Neural cell (in vitro differentiated cells): Measurements from ENCODE around the gene CADPS2. TPM values are rescaled to one million over a fixed set of nuclear protein-coding genes. Genes with fewer than 3 reads are reported as not detected.

ENCODE experiments used
- H2AFZ ChIP-seq: fragments of 200-600, 300-800 bp; sonication (generic), shearing (Covaris generic); 2 replicates; pipeline ENCODE4 v1.6.0; 2014; ENCODE audit warnings: low read depth, mild to moderate bottlenecking, antibody characterized with exemption, low read length, moderate library complexity
- H3F3A ChIP-seq: fragments of 200-600 bp; shearing (Covaris generic); 2 replicates; pipeline ENCODE4 v1.6.1; 2016; ENCODE audit warnings: mild to moderate bottlenecking, moderate library complexity, mixed read lengths, antibody characterized with exemption, low read length; ENCODE audit not compliant: insufficient read depth, poor library complexity, severe bottlenecking
- H3K27ac ChIP-seq: fragments of 200-600, 300-800 bp; sonication (generic), shearing (Covaris generic); 2 replicates; pipeline ENCODE4 v1.5.1; 2014; ENCODE audit warnings: mild to moderate bottlenecking, low read length, moderate library complexity
- H3K27me3 ChIP-seq: fragments of 300-800, 200-600 bp; sonication (generic), shearing (Covaris generic); 2 replicates; pipeline ENCODE4 v1.6.0; 2014; ENCODE audit warnings: mild to moderate bottlenecking, low read depth, low read length, moderate library complexity; ENCODE audit not compliant: insufficient read depth
- H3K36me3 ChIP-seq: fragments of 300-800, 200-600 bp; sonication (generic), shearing (Covaris generic); 2 replicates; pipeline ENCODE4 v1.5.1; 2014; ENCODE audit warnings: mild to moderate bottlenecking, antibody characterized with exemption, low read length, moderate library complexity; ENCODE audit not compliant: insufficient read depth
- H3K4me2 ChIP-seq: fragments of 300-800, 200-600 bp; sonication (generic), shearing (Covaris generic); 2 replicates; pipeline ENCODE4 v1.6.0; 2014; ENCODE audit warnings: mild to moderate bottlenecking, low read length
- H3K4me3 ChIP-seq: fragments of 300-800, 200-600 bp; sonication (generic), shearing (Covaris generic); 2 replicates; pipeline ENCODE4 v1.5.1; 2014; ENCODE audit warnings: mild to moderate bottlenecking, low read length, moderate library complexity
- H3K79me2 ChIP-seq: fragments of 200-600 bp; shearing (Covaris generic); replicated peaks from 2 replicates; pipeline ENCODE4 v1.6.0; 2014; ENCODE audit warnings: mild to moderate bottlenecking, low read length, moderate library complexity; ENCODE audit not compliant: insufficient read depth
- H3K9ac ChIP-seq: fragments of 300-800, 200-600 bp; sonication (generic), shearing (Covaris generic); 2 replicates; pipeline ENCODE4 v1.6.1; 2016; ENCODE audit warnings: mild to moderate bottlenecking, low read length, mixed read lengths
- H3K9me2 ChIP-seq: fragments of 200-600 bp; shearing (Covaris generic); 2 replicates; pipeline ENCODE4 v1.6.1; 2016; ENCODE audit warnings: mild to moderate bottlenecking, low read length, mixed read lengths; ENCODE audit not compliant: insufficient read depth
- H3K9me3 ChIP-seq: fragments of 200-600, 300-800 bp; sonication (generic), shearing (Covaris generic); 2 replicates; pipeline ENCODE4 v1.6.1; 2016; ENCODE audit warnings: mild to moderate bottlenecking, mixed run types, low read length, moderate library complexity, mixed read lengths
- H4K20me1 ChIP-seq: fragments of 200-600 bp; shearing (Covaris generic); 2 replicates; pipeline ENCODE4 v1.6.1; 2016; ENCODE audit warnings: mild to moderate bottlenecking, mixed run types; ENCODE audit not compliant: insufficient read depth
- CTCF ChIP-seq: fragments of 450-650 bp; IDR thresholded peaks from 2 replicates; pipeline ENCODE4 v1.5.1; 2014; ENCODE audit warnings: antibody characterized with exemption, mild to moderate bottlenecking, moderate library complexity; ENCODE audit not compliant: poor library complexity, severe bottlenecking
- EP300 ChIP-seq: fragments of 450-650 bp; conservative IDR thresholded peaks from 2 replicates; pipeline ENCODE4 v1.6.1; 2014; ENCODE audit warnings: antibody characterized with exemption, mild to moderate bottlenecking, moderate library complexity; ENCODE audit not compliant: poor library complexity, severe bottlenecking
- EZH2 ChIP-seq: fragments of 200-600, 300-800 bp; shearing (Covaris generic), sonication (generic); IDR thresholded peaks from 2 replicates; pipeline ENCODE4 v1.6.1; 2014; ENCODE audit warnings: antibody characterized with exemption, low read length, borderline replicate concordance, mild to moderate bottlenecking; ENCODE audit not compliant: insufficient read depth, poor library complexity, severe bottlenecking
- MXI1 ChIP-seq: fragments of 450-650 bp; conservative IDR thresholded peaks from 2 replicates; pipeline ENCODE4 v1.6.1; 2014; ENCODE audit warnings: antibody characterized with exemption, mild to moderate bottlenecking; ENCODE audit not compliant: poor library complexity, severe bottlenecking
- POLR2AphosphoS5 ChIP-seq: IDR thresholded peaks from 2 replicates; pipeline ENCODE4 v1.6.1; 2012
- RAD21 ChIP-seq: fragments of 450-650 bp; conservative IDR thresholded peaks from 2 replicates; pipeline ENCODE4 v1.6.1; 2014; ENCODE audit warnings: antibody characterized with exemption, mild to moderate bottlenecking, moderate library complexity
- REST ChIP-seq: IDR thresholded peaks from 2 replicates; pipeline ENCODE4 v1.6.1; 2012; ENCODE audit warnings: borderline replicate concordance
- SMC3 ChIP-seq: fragments of 450-650 bp; conservative IDR thresholded peaks from 2 replicates; pipeline ENCODE4 v1.6.1; 2014; ENCODE audit warnings: antibody characterized with exemption, mild to moderate bottlenecking, moderate library complexity; ENCODE audit not compliant: poor library complexity
- TAF1 ChIP-seq: IDR thresholded peaks from 2 replicates; pipeline ENCODE4 v1.6.1; 2012; ENCODE audit warnings: low read depth
- polyA plus RNA-seq: library from polyadenylated mRNA; depleted of rRNA; stranded (reverse); fragments of >200 nt; gene quantifications from 2 replicates; pipeline ENCODE4 v1.2.3, GENCODE V29; 2014

CADPS2 gene
- polyA plus RNA-seq, 1 donor from 2014 or later: 5.9 TPM

- TF ChIP-seq MXI1 (no peak), EP300 (no peak), CTCF (no peak), RAD21 (no peak), EZH2 (no peak), SMC3 (no peak), TAF1 (no peak), REST (no peak), POLR2AphosphoS5 (no peak)
- Histone ChIP-seq H3K9me2 (no peaks in the 10 kb centered on the region), H3K9ac (no peak overlapping the region)
Observed at GRCh38 chr7:122394512-122394911, 491.7 kb downstream of the CADPS2 start.

GRCh38 chr7:122384528-122384927 lies 501.7 kb downstream of the CADPS2 start:
- H2AFZ ChIP-seq: no peak overlapping the region
- TF ChIP-seq POLR2AphosphoS5 (no peak), TAF1 (no peak)
- no peaks in the 10 kb centered on the region for H4K20me1 ChIP-seq
- H3K27me3 ChIP-seq: no peaks in the 10 kb centered on the region
- no peak overlapping the region for H3K4me3 ChIP-seq
- H3K9me2 ChIP-seq: no peaks in the 10 kb centered on the region
- no peaks in the 10 kb centered on the region for H3K9me3 ChIP-seq
- no peaks in the 10 kb centered on the region for H3F3A ChIP-seq
- H3K9ac ChIP-seq: no peak overlapping the region
- no peak overlapping the region for H3K27ac ChIP-seq
- no peaks in the 10 kb centered on the region for H3K36me3 ChIP-seq
- no peaks in the 10 kb centered on the region for H3K79me2 ChIP-seq
- no peak overlapping the region for H3K4me2 ChIP-seq

More at GRCh38 chr7:122394512-122394911, 491.7 kb downstream of the CADPS2 start:
- Histone ChIP-seq H2AFZ (no peak overlapping the region), H3K36me3 (no peaks in the 10 kb centered on the region), H4K20me1 (no peaks in the 10 kb centered on the region), H3K27ac (no peak overlapping the region), H3K4me2 (no peak overlapping the region), H3K27me3 (no peaks in the 10 kb centered on the region), H3K4me3 (no peak overlapping the region), H3F3A (no peaks in the 10 kb centered on the region), H3K9me3 (no peaks in the 10 kb centered on the region), H3K79me2 (no peaks in the 10 kb centered on the region)

GRCh38 chr7:122383934-122384333 lies 502.3 kb downstream of the CADPS2 start:
- no peaks in the 10 kb centered on the region for H3F3A ChIP-seq
- H2AFZ ChIP-seq: no peak overlapping the region
- no peak overlapping the region for H3K27ac ChIP-seq
- H3K4me2 ChIP-seq: no peak overlapping the region
- no peaks in the 10 kb centered on the region for H3K27me3 ChIP-seq
- H3K9me2 ChIP-seq: no peaks in the 10 kb centered on the region
- H3K4me3 ChIP-seq: no peak overlapping the region
- H3K9ac ChIP-seq: no peak overlapping the region
- H3K9me3 ChIP-seq: no peaks in the 10 kb centered on the region
- no peaks in the 10 kb centered on the region for H3K36me3 ChIP-seq
- TF ChIP-seq MXI1 (no peak), POLR2AphosphoS5 (no peak), EZH2 (no peak), RAD21 (no peak), REST (no peak), EP300 (no peak), SMC3 (no peak), CTCF (no peak), TAF1 (no peak)
- H3K79me2 ChIP-seq: no peaks in the 10 kb centered on the region
- no peaks in the 10 kb centered on the region for H4K20me1 ChIP-seq
